Vagina (tissue), 2 donors: ENCODE measurements around the gene CMSS1.

Source experiments
- POLR2A ChIP-seq, 2 donors: fragments of 450-650 bp; IDR thresholded peaks; one replicate each; pipeline ENCODE4 v1.6.1; 2017; ENCODE audit warnings: antibody characterized with exemption in 2 of 2, mild to moderate bottlenecking in 2 of 2, moderate library complexity in 2 of 2
- POLR2AphosphoS5 ChIP-seq, 2 donors: sonication (generic); formaldehyde crosslinking; IDR thresholded peaks; one replicate each; pipeline ENCODE4 v1.9.0; 2017; ENCODE audit warnings: antibody characterized with exemption in 2 of 2, mild to moderate bottlenecking in 2 of 2, low read depth in 1 of 2; ENCODE audit not compliant: insufficient read depth in 1 of 2
- TF ChIP-seq, protein P1 (sequence below), 3 experiments: fragments of 450-650 bp in 2 of 3; fragments of 200-600 bp in 1 of 3; sonication (generic) in 1 of 3; IDR thresholded peaks; one replicate each; pipeline ENCODE4 v1.5.1; 2017 to 2019; ENCODE audit warnings: antibody characterized with exemption in 3 of 3, mild to moderate bottlenecking in 2 of 3, moderate library complexity in 2 of 3

DNA sequence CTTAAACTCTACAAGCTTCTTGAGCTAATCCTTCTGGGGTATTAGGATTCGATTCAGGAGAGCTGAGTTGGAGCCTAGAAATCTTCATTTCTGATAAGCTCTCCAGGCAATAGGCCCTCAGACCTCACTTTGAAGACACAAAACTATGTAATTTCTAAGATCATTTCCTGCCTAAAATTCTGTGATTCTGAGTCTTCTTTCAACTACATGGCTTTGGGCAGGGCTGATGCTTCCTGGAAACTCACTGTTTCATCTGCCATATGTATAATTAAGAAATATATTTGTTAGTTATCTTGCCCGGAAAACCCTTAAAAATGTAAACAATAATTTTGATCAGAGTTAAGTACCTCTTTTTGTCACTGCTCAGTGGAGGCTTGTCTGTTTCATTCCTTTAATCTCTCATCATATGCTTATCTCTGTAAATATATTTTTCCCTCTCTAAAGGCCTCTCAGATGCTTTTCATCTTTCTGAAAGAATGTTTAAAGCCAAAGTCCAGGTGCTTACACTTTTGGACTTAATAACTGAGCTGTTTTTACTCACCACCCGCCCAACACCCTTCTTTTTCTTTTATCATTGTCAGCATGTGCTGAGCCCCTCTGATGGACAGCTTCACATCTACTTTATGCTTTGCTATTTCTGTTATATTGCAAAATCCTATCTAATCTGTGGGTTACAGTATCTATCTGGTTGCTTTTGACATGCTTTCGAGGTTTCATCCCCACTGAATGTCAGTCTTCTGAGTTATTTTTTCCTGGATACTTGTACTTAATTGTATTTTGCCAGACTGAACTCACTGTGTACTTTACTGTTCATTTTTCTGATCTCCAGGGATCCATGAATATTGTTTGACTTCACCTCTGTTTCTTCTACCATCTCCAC is 258.4 kb downstream of the CMSS1 start:
- TF ChIP-seq, protein P1, sequence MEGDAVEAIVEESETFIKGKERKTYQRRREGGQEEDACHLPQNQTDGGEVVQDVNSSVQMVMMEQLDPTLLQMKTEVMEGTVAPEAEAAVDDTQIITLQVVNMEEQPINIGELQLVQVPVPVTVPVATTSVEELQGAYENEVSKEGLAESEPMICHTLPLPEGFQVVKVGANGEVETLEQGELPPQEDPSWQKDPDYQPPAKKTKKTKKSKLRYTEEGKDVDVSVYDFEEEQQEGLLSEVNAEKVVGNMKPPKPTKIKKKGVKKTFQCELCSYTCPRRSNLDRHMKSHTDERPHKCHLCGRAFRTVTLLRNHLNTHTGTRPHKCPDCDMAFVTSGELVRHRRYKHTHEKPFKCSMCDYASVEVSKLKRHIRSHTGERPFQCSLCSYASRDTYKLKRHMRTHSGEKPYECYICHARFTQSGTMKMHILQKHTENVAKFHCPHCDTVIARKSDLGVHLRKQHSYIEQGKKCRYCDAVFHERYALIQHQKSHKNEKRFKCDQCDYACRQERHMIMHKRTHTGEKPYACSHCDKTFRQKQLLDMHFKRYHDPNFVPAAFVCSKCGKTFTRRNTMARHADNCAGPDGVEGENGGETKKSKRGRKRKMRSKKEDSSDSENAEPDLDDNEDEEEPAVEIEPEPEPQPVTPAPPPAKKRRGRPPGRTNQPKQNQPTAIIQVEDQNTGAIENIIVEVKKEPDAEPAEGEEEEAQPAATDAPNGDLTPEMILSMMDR (IDR thresholded peaks at IDR 0.05), result no peak
- TF ChIP-seq POLR2A (IDR thresholded peaks at IDR 0.05) (no peak), POLR2AphosphoS5 (IDR thresholded peaks at IDR 0.05; ENCODE audit: insufficient read depth in 1 of 2, low read depth in 1 of 2) (no peak)
